GM19351 (cell line): ENCODE results near the gene PRDX5.
"Not testable (repeated sequence)": the region's sequence is repeated elsewhere in the genome, so short reads cannot be mapped to it uniquely, and the experiment has no call there.

ENCODE experiments used
- ATAC-seq: cut with Tn5 transposase; IDR thresholded peaks from one replicate; pipeline ENCODE4 v1.9.1; 2021; ENCODE audit warnings: mild to moderate bottlenecking, moderate library complexity; ENCODE audit not compliant: unreplicated experiment

Gene PRDX5

GRCh38 chr11:64323373-64323772 lies 5.5 kb downstream of the PRDX5 start:
- ATAC-seq = no peak

GRCh38 chr11:64323984-64324383 lies 6.1 kb downstream of the PRDX5 start:
- ATAC-seq = not testable (repeated sequence)

- no peak for ATAC-seq
These were observed 7.0 kb downstream of the PRDX5 start for GRCh38 chr11:64324692-64325469.

GRCh38 chr11:64327375-64327774 lies 9.5 kb downstream of the PRDX5 start:
- no peak for ATAC-seq

- ATAC-seq = no peak
These were observed 10.1 kb downstream of the PRDX5 start for GRCh38 chr11:64327993-64328392.

GRCh38 chr11:64330888-64331287 lies 13.0 kb downstream of the PRDX5 start:
- no peak for ATAC-seq

GRCh38 chr11:64331569-64332371 lies 13.8 kb downstream of the PRDX5 start:
- ATAC-seq = peak; percentile 50

GRCh38 chr11:64333556-64333955 lies 15.6 kb downstream of the PRDX5 start:
- no peak for ATAC-seq

GRCh38 chr11:64334764-64335735 lies 17.1 kb downstream of the PRDX5 start:
- peak; percentile 80 for ATAC-seq

- no peak for ATAC-seq
These were observed 19.8 kb downstream of the PRDX5 start for GRCh38 chr11:64337538-64338249.

- ATAC-seq = no peak
These were observed 20.8 kb downstream of the PRDX5 start for GRCh38 chr11:64338716-64339115.

- no peak for ATAC-seq
These were observed 21.4 kb downstream of the PRDX5 start for GRCh38 chr11:64339286-64339685.

GRCh38 chr11:64339754-64340408 lies 22.0 kb downstream of the PRDX5 start, which contains the start of gene CCDC88B:
TSS of gene CCDC88B (plus strand) at chr11:64340204. CDS start at chr11:64340267, 63 bp downstream.
- peak; percentile 55 for ATAC-seq

GRCh38 chr11:64340671-64341335 lies 22.9 kb downstream of the PRDX5 start:
- ATAC-seq = peak; percentile 34

- ATAC-seq = no peak
These were observed 23.5 kb downstream of the PRDX5 start for GRCh38 chr11:64341429-64341828.

GRCh38 chr11:64341851-64342791 lies 24.2 kb downstream of the PRDX5 start:
- peak; percentile 61 for ATAC-seq

GRCh38 chr11:64342869-64343745 lies 25.2 kb downstream of the PRDX5 start:
- ATAC-seq = no peak
